Fibroblast of lung (primary cell): ENCODE data around the gene MARK4.

Source experiments
- CTCF ChIP-seq, 2 donors: IDR thresholded peaks in 1 of 2; conservative IDR thresholded peaks in 1 of 2; 1 replicate in 1 of 2; 2 replicates in 1 of 2; pipeline ENCODE4 v1.5.1; 2011 to 2012; ENCODE audit warnings: low read length in 2 of 2, control low read depth in 1 of 2, inconsistent platforms in 1 of 2, low read depth in 1 of 2, mild to moderate bottlenecking in 1 of 2
- EZH2 ChIP-seq: IDR thresholded peaks from 2 replicates; pipeline ENCODE4 v1.5.1; 2012; ENCODE audit warnings: low read length, control low read depth, mild to moderate bottlenecking; ENCODE audit errors: missing control alignments

GRCh38 chr19:45255611-45256157 lies 4.6 kb downstream of the MARK4 start:
- TF ChIP-seq CTCF (conservative IDR thresholded peaks at IDR 0.05 in 1 of 2, IDR thresholded peaks at IDR 0.05 in 1 of 2; ENCODE audit: low read depth in 1 of 2, low read length in 2 of 2) (no peak), EZH2 (no peak)
